Fibroblast of villous mesenchyme (primary cell): ENCODE data around the gene ANP32A. TPM values are rescaled to one million over a fixed set of nuclear protein-coding genes. Genes with fewer than 3 reads are reported as not detected.

Source experiments
- DNase-seq: peaks from one replicate; pipeline ENCODE4 v3.0.0-alpha.2; 2010; ENCODE audit warnings: low read depth
- H3K4me3 ChIP-seq: 2 replicates; pipeline ENCODE4 v1.5.1; 2011; ENCODE audit warnings: low read depth, mild to moderate bottlenecking, low read length
- CTCF ChIP-seq: IDR thresholded peaks from 2 replicates; pipeline ENCODE4 v1.5.1; 2012; ENCODE audit warnings: low read depth, mild to moderate bottlenecking, low read length; ENCODE audit not compliant: insufficient read depth
- total RNA-seq: library from RNA; depleted of rRNA; stranded (reverse); fragments of >200 nt; gene quantifications from 2 replicates; pipeline ENCODE4 v1.2.3, GENCODE V29; 2012

The ANP32A gene
- total RNA-seq, 1 donor, result 38.0 TPM

- no peak overlapping the region for H3K4me3 ChIP-seq
- no peak for DNase-seq
- no peak for TF ChIP-seq CTCF
Observed at GRCh38 chr15:68849497-68849896, 28.8 kb upstream of the ANP32A start.

DNA sequence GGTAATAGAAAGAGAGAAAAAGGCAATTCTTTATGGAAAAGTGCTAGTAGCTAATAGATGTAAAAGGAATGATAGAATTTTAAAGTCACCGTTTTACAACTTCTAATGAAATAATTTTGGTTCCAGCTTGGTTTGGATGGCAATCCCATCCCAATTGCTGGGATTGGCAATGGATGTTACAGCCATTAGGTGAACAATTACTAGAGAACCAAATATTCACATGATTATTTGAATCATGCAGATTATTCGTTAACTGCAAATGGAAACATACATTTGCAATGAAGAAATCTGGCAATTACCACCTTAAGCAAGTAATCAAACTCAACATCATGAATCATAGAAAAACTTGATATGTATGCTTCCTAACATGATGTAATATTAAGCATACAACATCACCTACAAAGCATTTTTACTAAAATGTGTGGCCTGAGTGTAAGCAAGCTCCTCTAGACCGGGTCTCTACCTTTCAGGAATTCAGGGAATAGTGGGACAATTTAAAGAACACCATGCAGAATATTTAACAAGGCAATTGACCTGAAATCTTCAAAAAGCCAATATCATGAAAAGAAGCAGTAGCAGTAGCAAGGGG is 26.2 kb upstream of the ANP32A start:
- no peak for TF ChIP-seq CTCF
- DNase-seq, result no peak
- H3K4me3 ChIP-seq, result no peak overlapping the region

DNA sequence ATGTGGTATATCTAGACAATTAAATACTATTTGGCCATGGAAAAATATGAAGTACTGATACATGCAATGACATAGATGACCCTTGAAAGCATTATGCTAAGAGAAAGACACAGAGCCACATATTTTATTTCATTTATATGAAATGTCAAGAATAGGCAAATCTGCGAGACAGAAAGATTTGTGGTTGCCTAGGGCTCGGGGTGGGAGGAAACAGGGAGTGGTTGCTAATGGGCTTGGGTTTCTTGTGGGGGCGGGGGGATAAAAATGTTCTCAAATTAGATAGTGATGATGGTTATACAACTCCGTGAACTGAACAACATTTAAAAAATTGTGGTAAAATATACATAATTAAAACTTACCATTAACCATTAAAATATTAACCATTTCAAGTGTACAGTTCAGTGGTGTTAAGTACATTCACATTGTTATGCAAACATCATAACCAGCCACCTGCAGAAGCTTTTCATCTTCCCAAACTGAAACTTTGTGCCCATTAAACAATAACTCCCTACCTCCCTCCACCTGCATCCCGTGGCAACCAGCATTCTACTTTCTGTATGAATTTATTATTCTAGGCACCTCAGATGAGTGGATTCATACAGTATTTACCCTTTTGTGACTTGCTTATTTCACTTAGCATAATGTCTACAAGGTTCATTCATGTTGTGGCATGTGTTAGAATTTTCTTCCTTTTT is 24.3 kb upstream of the ANP32A start:
- DNase-seq, result no peak
- no peak overlapping the region for H3K4me3 ChIP-seq
- TF ChIP-seq CTCF, result no peak

DNA sequence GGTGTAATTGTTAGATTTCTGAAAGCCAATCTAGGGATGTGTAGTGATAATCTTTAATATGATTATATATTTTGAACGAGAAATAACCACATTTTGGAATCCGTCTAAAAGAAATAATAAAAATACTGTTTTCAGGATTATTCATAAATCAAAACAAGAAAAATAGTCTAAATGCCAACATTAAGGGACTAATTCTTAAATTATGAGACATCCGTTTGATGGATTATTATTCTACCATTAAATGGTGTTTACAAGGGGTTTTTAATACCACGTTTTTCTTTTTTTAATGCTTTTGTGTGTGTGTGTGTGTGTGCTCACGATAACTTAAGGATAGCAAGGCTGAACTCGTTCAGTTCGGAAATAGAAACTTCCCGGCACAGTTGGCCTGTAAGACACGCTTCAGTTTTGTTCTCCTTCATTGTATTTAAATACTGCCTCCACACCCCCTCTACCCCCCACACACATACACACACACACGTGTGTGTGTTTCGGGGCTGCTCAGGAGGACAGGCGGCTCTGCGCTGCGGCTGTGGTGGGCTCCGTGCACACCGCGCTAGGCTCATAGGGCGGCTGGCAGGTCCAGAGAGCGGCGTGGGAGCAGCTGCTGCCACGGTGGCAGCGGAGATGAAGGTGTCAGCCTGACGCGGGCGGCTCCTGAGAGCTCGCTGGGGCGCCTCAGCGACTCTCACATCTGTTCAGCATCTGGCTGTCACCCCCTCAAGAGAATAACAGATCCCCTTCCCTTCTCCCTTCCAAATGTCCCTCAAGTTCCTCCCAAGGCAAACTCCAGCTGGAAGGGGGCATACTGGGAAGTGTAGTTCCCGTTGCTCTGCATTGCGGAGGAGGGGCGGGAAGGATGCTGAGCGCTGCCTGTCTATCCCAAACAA is 23.0 kb upstream of the ANP32A start:
- DNase-seq, result peak; percentile 48
- TF ChIP-seq CTCF, result no peak
- peak overlapping the region; percentile 43 for H3K4me3 ChIP-seq

DNA sequence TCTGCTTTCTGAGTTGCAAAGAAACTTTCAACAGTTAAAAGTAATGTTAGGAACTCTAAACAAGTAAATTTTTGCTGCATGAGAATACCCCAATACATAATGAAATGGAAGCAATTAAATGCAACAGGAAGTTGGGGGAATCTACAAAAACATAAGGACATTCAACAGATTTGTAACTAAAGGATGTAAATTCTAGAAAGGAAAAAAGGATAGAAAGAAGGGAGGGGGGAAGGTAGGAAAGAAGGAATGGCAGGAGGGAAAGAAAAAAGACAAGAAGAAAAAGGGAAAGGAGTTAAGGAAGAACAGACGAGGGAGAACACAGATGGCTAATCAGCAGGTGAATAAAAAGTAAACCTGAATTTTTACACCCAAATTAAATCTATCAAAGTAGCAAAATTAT is 22.3 kb upstream of the ANP32A start:
- no peak for DNase-seq
- no peak overlapping the region for H3K4me3 ChIP-seq
- TF ChIP-seq CTCF, result no peak

GRCh38 chr15:68834346-68834745 is 13.7 kb upstream of the ANP32A start:
- no peak overlapping the region for H3K4me3 ChIP-seq
- DNase-seq, result no peak
- no peak for TF ChIP-seq CTCF
